ENCODE measurements around the gene ATM. TPM values are rescaled to one million over a fixed set of nuclear protein-coding genes. Genes with fewer than 3 reads are reported as not detected.

The ATM gene, protein sequence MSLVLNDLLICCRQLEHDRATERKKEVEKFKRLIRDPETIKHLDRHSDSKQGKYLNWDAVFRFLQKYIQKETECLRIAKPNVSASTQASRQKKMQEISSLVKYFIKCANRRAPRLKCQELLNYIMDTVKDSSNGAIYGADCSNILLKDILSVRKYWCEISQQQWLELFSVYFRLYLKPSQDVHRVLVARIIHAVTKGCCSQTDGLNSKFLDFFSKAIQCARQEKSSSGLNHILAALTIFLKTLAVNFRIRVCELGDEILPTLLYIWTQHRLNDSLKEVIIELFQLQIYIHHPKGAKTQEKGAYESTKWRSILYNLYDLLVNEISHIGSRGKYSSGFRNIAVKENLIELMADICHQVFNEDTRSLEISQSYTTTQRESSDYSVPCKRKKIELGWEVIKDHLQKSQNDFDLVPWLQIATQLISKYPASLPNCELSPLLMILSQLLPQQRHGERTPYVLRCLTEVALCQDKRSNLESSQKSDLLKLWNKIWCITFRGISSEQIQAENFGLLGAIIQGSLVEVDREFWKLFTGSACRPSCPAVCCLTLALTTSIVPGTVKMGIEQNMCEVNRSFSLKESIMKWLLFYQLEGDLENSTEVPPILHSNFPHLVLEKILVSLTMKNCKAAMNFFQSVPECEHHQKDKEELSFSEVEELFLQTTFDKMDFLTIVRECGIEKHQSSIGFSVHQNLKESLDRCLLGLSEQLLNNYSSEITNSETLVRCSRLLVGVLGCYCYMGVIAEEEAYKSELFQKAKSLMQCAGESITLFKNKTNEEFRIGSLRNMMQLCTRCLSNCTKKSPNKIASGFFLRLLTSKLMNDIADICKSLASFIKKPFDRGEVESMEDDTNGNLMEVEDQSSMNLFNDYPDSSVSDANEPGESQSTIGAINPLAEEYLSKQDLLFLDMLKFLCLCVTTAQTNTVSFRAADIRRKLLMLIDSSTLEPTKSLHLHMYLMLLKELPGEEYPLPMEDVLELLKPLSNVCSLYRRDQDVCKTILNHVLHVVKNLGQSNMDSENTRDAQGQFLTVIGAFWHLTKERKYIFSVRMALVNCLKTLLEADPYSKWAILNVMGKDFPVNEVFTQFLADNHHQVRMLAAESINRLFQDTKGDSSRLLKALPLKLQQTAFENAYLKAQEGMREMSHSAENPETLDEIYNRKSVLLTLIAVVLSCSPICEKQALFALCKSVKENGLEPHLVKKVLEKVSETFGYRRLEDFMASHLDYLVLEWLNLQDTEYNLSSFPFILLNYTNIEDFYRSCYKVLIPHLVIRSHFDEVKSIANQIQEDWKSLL (N-terminal part only)
- 75.9 and 113 TPM in 2 replicates for total RNA-seq

GRCh38 chr11:108222574-108223347 is at the start of gene ATM, which contains the start of gene NPAT:
TSS of gene ATM (plus strand) at chr11:108223067. CDS start at chr11:108227625, 4,558 bp downstream.
TSS of gene NPAT (minus strand) at chr11:108222638. CDS start at chr11:108222536, 102 bp downstream.

Other genes starting within 250 kb of the ATM start
- 30.0 and 34.4 TPM in 2 replicates for gene CUL5, start 214.2 kb upstream of the ATM start, total RNA-seq
- gene ACAT1, start 101.5 kb upstream of the ATM start, total RNA-seq, result 80.6 and 114 TPM in 2 replicates
- 10.7 and 11.1 TPM in 2 replicates for gene NPAT, start 429 bp upstream of the ATM start, total RNA-seq
- gene C11orf65, start 244.5 kb downstream of the ATM start, total RNA-seq, result 0.09 and 0.38 TPM in 2 replicates